Activated T-cell treated with anti-CD3 and anti-CD28 coated beads, Interleukin-2, amount 50 U/mL, for 72 hours (primary cell): Measurements from ENCODE around the gene KIF2C. TPM values are rescaled to one million over a fixed set of nuclear protein-coding genes. Genes with fewer than 3 reads are reported as not detected.
A peak's percentile ranks its signal among the peaks of the same experiment; 100 is the strongest.
"Not testable (repeated sequence)": the region's sequence is repeated elsewhere in the genome, so short reads cannot be mapped to it uniquely, and the experiment has no call there.

Experiments used
- ATAC-seq, 2 donors: fragments of 150-1000 bp; cut with Tn5 transposase; replicated peaks in 1 of 2; 2 replicates each; pipeline ENCODE4 v1.10.0; 2021; ENCODE audit warnings: moderate library complexity in 2 of 2, mild to moderate bottlenecking in 1 of 2
- DNase-seq, 2 donors: peaks; one replicate each; pipeline ENCODE4 v3.0.0; 2021 to 2022; ENCODE audit warnings: mixed read lengths in 1 of 2
- H3K27ac Mint-ChIP-seq: one replicate; pipeline ENCODE4 v1.8.0; 2022; ENCODE audit warnings: mild to moderate bottlenecking, moderate library complexity, mixed read lengths
- H3K27me3 Mint-ChIP-seq: one replicate; pipeline ENCODE4 v1.8.0; 2022; ENCODE audit warnings: low read depth, mixed read lengths
- H3K36me3 Mint-ChIP-seq, 2 donors: one replicate each; pipeline ENCODE4 v1.8.0; 2022; ENCODE audit warnings: mixed read lengths in 2 of 2, mild to moderate bottlenecking in 1 of 2; ENCODE audit not compliant: insufficient read depth in 2 of 2
- H3K4me1 Mint-ChIP-seq: one replicate; pipeline ENCODE4 v1.8.0; 2022; ENCODE audit warnings: low read depth, mixed read lengths
- H3K4me3 Mint-ChIP-seq, 2 donors: one replicate each; pipeline ENCODE4 v1.8.0; 2022; ENCODE audit warnings: mild to moderate bottlenecking in 2 of 2, mixed read lengths in 2 of 2, moderate library complexity in 2 of 2
- H3K9me3 Mint-ChIP-seq, 2 donors: one replicate each; pipeline ENCODE4 v1.8.0; 2022; ENCODE audit warnings: mixed read lengths in 2 of 2
- total RNA-seq, 2 donors: library from RNA; stranded (reverse); gene quantifications; one replicate each; pipeline ENCODE4 v1.2.3, GENCODE V29; 2022

The KIF2C gene
- total RNA-seq = 100 to 1,000 TPM; 134 to 147 TPM

- ATAC-seq (peak; percentile 99), DNase-seq (peak; percentile 98)
- Mint-ChIP-seq H3K36me3 (peaks cover 14 to 24% of the 10 kb centered on the region in 2 donors), H3K4me1 (peaks cover 40% of the 10 kb centered on the region), H3K4me3 (peak within 1 kb of the TSS; percentile 90 to 91), H3K27me3 (no peaks in the 10 kb centered on the region), H3K27ac (peak within 1 kb of the TSS; percentile 89), H3K9me3 (no peaks in the 10 kb centered on the region)
These were observed at the start of gene KIF2C for GRCh38 chr1:44739307-44740178. KIF2C (plus strand) TSS chr1:44739837; CDS start chr1:44739933, 96 bp downstream.

GRCh38 chr1:44693159-44693558 lies 46.5 kb upstream of the KIF2C start:
- Mint-ChIP-seq H3K4me1 (peaks cover 38% of the 10 kb centered on the region), H3K36me3 (no peaks in the 10 kb centered on the region), H3K9me3 (no peaks in the 10 kb centered on the region), H3K27me3 (no peaks in the 10 kb centered on the region), H3K4me3 (no peak overlapping the region), H3K27ac (no peak overlapping the region)
- ATAC-seq = peak; percentile 64 to 69
- peak in 1 of 2 donors; percentile 21 for DNase-seq

GRCh38 chr1:44693900-44694299 lies 45.7 kb upstream of the KIF2C start:
- no peaks in the 10 kb centered on the region for H3K36me3 Mint-ChIP-seq
- DNase-seq = no peak
- H3K27me3 Mint-ChIP-seq = no peaks in the 10 kb centered on the region
- ATAC-seq = no peak
- H3K9me3 Mint-ChIP-seq = no peaks in the 10 kb centered on the region
- H3K4me1 Mint-ChIP-seq = peaks cover 42% of the 10 kb centered on the region
- H3K4me3 Mint-ChIP-seq = no peak overlapping the region
- H3K27ac Mint-ChIP-seq = no peak overlapping the region

GRCh38 chr1:44694863-44695478 lies 44.7 kb upstream of the KIF2C start:
- Mint-ChIP-seq H3K4me1 (peaks cover 42% of the 10 kb centered on the region), H3K4me3 (no peak overlapping the region), H3K27me3 (no peaks in the 10 kb centered on the region), H3K36me3 (no peaks in the 10 kb centered on the region), H3K27ac (no peak overlapping the region), H3K9me3 (no peaks in the 10 kb centered on the region)
- ATAC-seq = no peak
- DNase-seq = no peak

- H3K4me3 Mint-ChIP-seq = no peak overlapping the region
- no peak for DNase-seq
- H3K4me1 Mint-ChIP-seq = peaks cover 42% of the 10 kb centered on the region
- no peak overlapping the region for H3K27ac Mint-ChIP-seq
- ATAC-seq = no peak
- H3K36me3 Mint-ChIP-seq = no peaks in the 10 kb centered on the region
- no peaks in the 10 kb centered on the region for H3K9me3 Mint-ChIP-seq
- H3K27me3 Mint-ChIP-seq = no peaks in the 10 kb centered on the region
These were observed 44.0 kb upstream of the KIF2C start for GRCh38 chr1:44695671-44696070.

- no peak for ATAC-seq
- Mint-ChIP-seq H3K27me3 (no peaks in the 10 kb centered on the region), H3K9me3 (no peaks in the 10 kb centered on the region), H3K36me3 (no peaks in the 10 kb centered on the region), H3K27ac (peak overlapping the region; percentile 91), H3K4me1 (peaks cover 42% of the 10 kb centered on the region), H3K4me3 (no peak overlapping the region)
- no peak for DNase-seq
These were observed 43.5 kb upstream of the KIF2C start for GRCh38 chr1:44696101-44696500.

GRCh38 chr1:44696789-44697345 lies 42.8 kb upstream of the KIF2C start:
- Mint-ChIP-seq H3K9me3 (no peaks in the 10 kb centered on the region), H3K4me3 (peak overlapping the region; percentile 29 to 68), H3K27me3 (no peaks in the 10 kb centered on the region), H3K36me3 (no peaks in the 10 kb centered on the region), H3K4me1 (peaks cover 38% of the 10 kb centered on the region), H3K27ac (peak overlapping the region; percentile 91)
- ATAC-seq (peak; percentile 89 to 93), DNase-seq (peak; percentile 62 to 67)

- no peak for ATAC-seq
- H3K27ac Mint-ChIP-seq = no peak overlapping the region
These were observed 41.5 kb upstream of the KIF2C start for GRCh38 chr1:44698138-44698537.

GRCh38 chr1:44699375-44699774 lies 40.3 kb upstream of the KIF2C start:
- H3K36me3 Mint-ChIP-seq, H3K27me3 Mint-ChIP-seq, H3K9me3 Mint-ChIP-seq, H3K4me3 Mint-ChIP-seq, ATAC-seq, H3K27ac Mint-ChIP-seq, DNase-seq: not testable (repeated sequence)
- peaks cover 23% of the 10 kb centered on the region for H3K4me1 Mint-ChIP-seq

More at GRCh38 chr1:44698138-44698537, 41.5 kb upstream of the KIF2C start:
- Mint-ChIP-seq H3K4me1 (peaks cover 33% of the 10 kb centered on the region), H3K27me3 (no peaks in the 10 kb centered on the region), H3K4me3 (no peak overlapping the region), H3K36me3 (no peaks in the 10 kb centered on the region), H3K9me3 (no peaks in the 10 kb centered on the region)
- no peak for DNase-seq

- H3K27ac Mint-ChIP-seq = no peak overlapping the region
- no peak for DNase-seq
- ATAC-seq = no peak
- H3K4me3 Mint-ChIP-seq = no peak overlapping the region
- H3K36me3 Mint-ChIP-seq = no peaks in the 10 kb centered on the region
- H3K4me1 Mint-ChIP-seq = peaks cover 23% of the 10 kb centered on the region
- H3K9me3 Mint-ChIP-seq = no peaks in the 10 kb centered on the region
- H3K27me3 Mint-ChIP-seq = no peaks in the 10 kb centered on the region
These were observed 39.1 kb upstream of the KIF2C start for GRCh38 chr1:44700573-44700972.

- Mint-ChIP-seq H3K4me3 (no peak overlapping the region), H3K27me3 (no peaks in the 10 kb centered on the region), H3K4me1 (peaks cover 23% of the 10 kb centered on the region), H3K9me3 (no peaks in the 10 kb centered on the region), H3K36me3 (no peaks in the 10 kb centered on the region), H3K27ac (no peak overlapping the region)
- DNase-seq (no peak), ATAC-seq (no peak)
These were observed 38.5 kb upstream of the KIF2C start for GRCh38 chr1:44701141-44701573.

- H3K4me1 Mint-ChIP-seq = peaks cover 21% of the 10 kb centered on the region
- no peak overlapping the region for H3K4me3 Mint-ChIP-seq
- H3K9me3 Mint-ChIP-seq = no peaks in the 10 kb centered on the region
- no peak for DNase-seq
- peaks cover 5% of the 10 kb centered on the region for H3K27me3 Mint-ChIP-seq
- no peak overlapping the region for H3K27ac Mint-ChIP-seq
- no peaks in the 10 kb centered on the region for H3K36me3 Mint-ChIP-seq
- no peak for ATAC-seq
These were observed 34.2 kb upstream of the KIF2C start for GRCh38 chr1:44705470-44705869.

- no peaks in the 10 kb centered on the region for H3K36me3 Mint-ChIP-seq
- no peaks in the 10 kb centered on the region for H3K9me3 Mint-ChIP-seq
- H3K4me1 Mint-ChIP-seq = peaks cover 21% of the 10 kb centered on the region
- DNase-seq (no peak), ATAC-seq (no peak)
- no peak overlapping the region for H3K4me3 Mint-ChIP-seq
- H3K27me3 Mint-ChIP-seq = peaks cover 5% of the 10 kb centered on the region
- no peak overlapping the region for H3K27ac Mint-ChIP-seq
These were observed 33.7 kb upstream of the KIF2C start for GRCh38 chr1:44705938-44706337.
